Mesodermal cell (in vitro differentiated cells): ENCODE data around the gene AQR.
"Not testable (repeated sequence)": the region's sequence is repeated elsewhere in the genome, so short reads cannot be mapped to it uniquely, and the experiment has no call there.

Experiments
- H3K27ac ChIP-seq: 2 replicates; pipeline ENCODE4 v1.7.0; 2013; ENCODE audit warnings: mild to moderate bottlenecking, low read depth, low read length, moderate library complexity; ENCODE audit not compliant: severe bottlenecking
- H3K36me3 ChIP-seq: 2 replicates; pipeline ENCODE4 v1.7.1; 2013; ENCODE audit warnings: mild to moderate bottlenecking, low read length, moderate library complexity; ENCODE audit not compliant: control insufficient read depth, insufficient read depth
- H3K4me1 ChIP-seq: one replicate; pipeline ENCODE4 v1.7.1; 2013; ENCODE audit warnings: mild to moderate bottlenecking, low read length; ENCODE audit not compliant: insufficient read depth, control insufficient read depth, poor library complexity, severe bottlenecking
- H3K4me3 ChIP-seq: 2 replicates; pipeline ENCODE4 v1.7.0; 2013; ENCODE audit warnings: low read length, control low read depth, mild to moderate bottlenecking; ENCODE audit not compliant: insufficient read depth, poor library complexity, severe bottlenecking; ENCODE audit errors: extremely low read depth
- H3K9me3 ChIP-seq: 2 replicates; pipeline ENCODE4 v1.7.1; 2013; ENCODE audit warnings: mild to moderate bottlenecking, low read length, moderate library complexity; ENCODE audit not compliant: control insufficient read depth
- WGBS, 2 experiments: methylation state at CpG; one replicate each; pipeline ENCODE4 v1.1.5; 2013; ENCODE audit warnings: missing lambda C conversion rate in 2 of 2; ENCODE audit not compliant: insufficient coverage in 2 of 2; 5-methylcytosine and 5-hydroxymethylcytosine counted together

Gene AQR

GRCh38 chr15:34988027-34988902 is 18.7 kb upstream of the AQR start, which contains the start of gene ZNF770:
TSS of gene ZNF770 (minus strand) at chr15:34988287. CDS start at chr15:34983434, 4,853 bp downstream.
- Histone ChIP-seq H3K9me3 (no peaks in the 10 kb centered on the region), H3K27ac (peak within 1 kb of the TSS; percentile 86), H3K4me1 (no peaks in the 10 kb centered on the region), H3K36me3 (peaks cover 29% of the 10 kb centered on the region), H3K4me3 (peak within 1 kb of the TSS; percentile 92)
- WGBS, 2 experiments: 0 to 1% methylated on average over 31 to 37 of the region's 60 CpGs

DNA sequence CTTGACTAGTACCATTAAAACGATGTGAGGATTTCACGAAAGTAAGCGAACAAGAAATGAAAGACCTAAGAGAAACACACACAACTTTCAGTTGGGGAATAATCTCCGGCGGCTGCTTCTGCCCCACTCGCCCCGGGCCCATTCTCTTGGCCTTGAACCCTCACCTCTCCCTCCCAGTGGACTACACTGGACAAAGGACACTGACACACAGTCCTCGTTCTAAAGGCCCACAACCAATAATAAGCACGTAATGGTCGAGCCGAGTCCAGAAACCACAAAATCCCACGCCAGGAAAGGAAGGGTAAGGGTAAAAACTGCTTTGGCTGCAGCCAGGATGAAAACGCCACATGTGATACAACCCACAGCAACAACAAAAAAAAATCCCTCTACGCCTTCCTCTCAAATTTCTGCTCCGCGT is 18.1 kb upstream of the AQR start:
- no peaks in the 10 kb centered on the region for H3K4me1 ChIP-seq
- WGBS, 2 experiments: 0% methylated on average over 6 to 7 of the region's 16 CpGs

DNA sequence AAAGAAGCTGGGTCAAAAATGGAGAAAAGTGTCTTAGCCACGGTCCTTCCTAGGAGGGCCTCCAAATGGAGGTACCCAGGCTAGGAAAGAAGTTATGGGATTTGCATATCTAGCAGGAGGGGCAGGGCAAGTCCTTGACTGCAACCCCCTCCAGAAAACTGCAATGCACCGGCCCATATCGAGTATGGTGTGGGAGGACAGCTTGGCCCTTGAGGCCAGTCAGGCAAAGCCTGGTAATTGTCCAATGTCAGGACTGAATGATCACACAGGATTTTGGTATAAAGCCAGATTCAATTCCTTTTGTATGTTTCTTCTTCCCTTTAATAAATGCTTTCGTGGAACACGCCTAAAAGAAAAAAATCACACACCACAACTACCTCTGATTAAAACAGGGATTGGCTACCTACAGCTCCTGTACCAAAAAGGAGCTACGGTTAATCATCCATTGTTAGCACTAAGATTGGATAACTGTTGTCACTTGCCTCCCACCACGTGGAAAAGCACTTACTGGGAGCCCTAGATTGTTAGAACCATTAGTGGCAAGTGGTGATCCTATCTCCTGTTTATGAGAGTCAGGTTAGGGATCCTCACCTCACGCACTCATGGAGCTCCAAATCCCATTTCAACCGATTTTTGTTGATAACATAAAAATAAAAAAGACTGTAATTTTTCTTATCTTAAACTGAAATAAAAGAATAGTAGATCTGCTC is 17.4 kb upstream of the AQR start:
- Histone ChIP-seq H3K36me3 (peaks cover 42% of the 10 kb centered on the region), H3K4me3 (peak overlapping the region; percentile 92), H3K4me1 (no peaks in the 10 kb centered on the region), H3K9me3 (no peaks in the 10 kb centered on the region), H3K27ac (no peak overlapping the region)
- 8 to 30% methylated on average over 4 to 5 of the region's 9 CpGs for WGBS, 2 experiments

More for the DNA sequence above, 18.1 kb upstream of the AQR start:
- no peaks in the 10 kb centered on the region for H3K9me3 ChIP-seq
- H3K36me3 ChIP-seq: peaks cover 35% of the 10 kb centered on the region
- H3K27ac ChIP-seq: peak overlapping the region; percentile 86
- H3K4me3 ChIP-seq: peak overlapping the region; percentile 92

GRCh38 chr15:34986326-34986725 is 16.8 kb upstream of the AQR start:
- no peaks in the 10 kb centered on the region for H3K9me3 ChIP-seq
- H3K4me1 ChIP-seq: no peaks in the 10 kb centered on the region
- no peak overlapping the region for H3K27ac ChIP-seq
- peaks cover 48% of the 10 kb centered on the region for H3K36me3 ChIP-seq
- peak overlapping the region; percentile 92 for H3K4me3 ChIP-seq
- 100% methylated on average over 1 of the region's 1 CpG for WGBS, 2 experiments

DNA sequence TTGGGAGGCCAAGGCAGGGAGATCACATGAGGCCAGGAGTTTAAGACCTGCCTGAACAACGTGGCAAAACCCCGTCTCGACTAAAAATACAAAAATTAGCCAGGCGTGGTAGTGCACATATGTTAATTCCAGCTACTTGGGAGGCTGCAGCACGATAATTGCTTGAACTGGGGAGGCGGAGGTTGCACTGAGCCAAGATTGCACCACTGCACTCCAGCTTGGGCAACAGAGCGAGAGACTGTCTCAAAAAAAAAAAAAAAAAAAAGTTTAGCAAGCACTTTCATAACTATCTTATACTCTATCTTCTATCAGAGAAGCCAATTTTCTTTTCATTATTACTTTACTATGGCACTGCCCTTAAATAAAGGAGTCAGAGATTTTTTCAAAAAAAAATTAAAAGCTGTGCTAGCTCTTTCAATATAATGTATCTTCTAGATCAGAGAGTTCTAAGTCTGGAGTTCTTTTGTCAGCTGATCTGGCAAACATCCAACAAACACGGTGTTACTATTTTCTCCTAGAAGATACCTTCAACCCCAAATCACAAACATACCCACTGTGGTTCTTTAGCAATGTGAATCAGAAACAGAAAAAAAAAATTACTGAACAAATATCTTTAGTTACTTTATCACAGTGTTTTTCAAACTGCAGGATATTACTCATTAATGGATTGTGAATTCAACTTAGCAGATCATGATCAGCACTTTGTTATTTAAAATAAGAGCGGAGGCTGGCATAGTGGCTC is 15.5 kb upstream of the AQR start:
- H3K9me3 ChIP-seq: no peaks in the 10 kb centered on the region
- peaks cover 54% of the 10 kb centered on the region for H3K36me3 ChIP-seq
- H3K4me3 ChIP-seq: no peak overlapping the region
- 86 to 94% methylated on average over 6 to 7 of the region's 9 CpGs for WGBS, 2 experiments
- H3K4me1 ChIP-seq: no peaks in the 10 kb centered on the region
- no peak overlapping the region for H3K27ac ChIP-seq

- no CpG with 5 or more reads among the region's 2 CpGs for WGBS, 2 experiments
Measured at GRCh38 chr15:34976743-34977142, 7.2 kb upstream of the AQR start.

GRCh38 chr15:34976073-34976472 is 6.5 kb upstream of the AQR start:
- no peaks in the 10 kb centered on the region for H3K9me3 ChIP-seq
- WGBS, 2 experiments: 100% methylated on average over 2 of the region's 2 CpGs; no CpG with 5 or more reads in 1 of the 2 experiments
- no peak overlapping the region for H3K27ac ChIP-seq
- no peaks in the 10 kb centered on the region for H3K4me1 ChIP-seq
- no peak overlapping the region for H3K4me3 ChIP-seq
- peaks cover 15% of the 10 kb centered on the region for H3K36me3 ChIP-seq

More at GRCh38 chr15:34976743-34977142, 7.2 kb upstream of the AQR start:
- Histone ChIP-seq H3K27ac (no peak overlapping the region), H3K4me1 (no peaks in the 10 kb centered on the region), H3K9me3 (no peaks in the 10 kb centered on the region), H3K36me3 (peaks cover 22% of the 10 kb centered on the region), H3K4me3 (no peak overlapping the region)

- Histone ChIP-seq H3K9me3 (no peaks in the 10 kb centered on the region), H3K27ac (no peak overlapping the region), H3K4me1 (no peaks in the 10 kb centered on the region), H3K4me3 (no peak overlapping the region), H3K36me3 (peaks cover 7% of the 10 kb centered on the region)
- 80 to 93% methylated on average over 1 to 2 of the region's 2 CpGs for WGBS, 2 experiments
Measured at GRCh38 chr15:34973512-34973911, 4.0 kb upstream of the AQR start.

DNA sequence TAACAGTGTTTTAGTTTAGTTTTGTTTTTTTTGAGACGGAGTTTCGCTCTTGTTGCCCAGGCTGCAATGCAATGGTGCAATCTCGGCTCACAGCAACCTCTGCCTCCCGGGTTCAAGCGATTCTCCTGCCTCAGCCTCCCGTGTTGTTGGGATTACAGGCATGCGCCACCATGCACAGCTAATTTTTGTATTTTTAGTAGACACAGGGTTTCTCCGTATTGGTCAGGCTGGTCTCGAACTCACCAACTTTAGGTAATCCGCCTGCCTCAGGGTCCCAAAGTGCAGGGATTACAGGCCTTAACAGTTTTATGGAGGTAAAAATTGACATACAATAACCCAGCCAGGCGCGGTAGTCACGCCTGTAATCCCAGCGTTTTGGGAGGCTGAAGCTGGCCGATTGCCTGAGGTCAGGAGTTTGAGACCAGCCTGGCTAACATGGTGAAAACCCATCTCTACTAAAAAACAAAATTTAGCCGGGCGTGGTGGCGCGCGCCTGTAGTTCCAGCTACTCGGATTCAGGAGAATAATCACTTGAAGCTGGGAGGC is 629 bp upstream of the AQR start:
- Histone ChIP-seq H3K4me3 (peak overlapping the region; percentile 91), H3K36me3 (peaks cover 12% of the 10 kb centered on the region)
- not testable (repeated sequence) for H3K9me3 ChIP-seq, H3K4me1 ChIP-seq, H3K27ac ChIP-seq
- 70 to 81% methylated on average over 18 to 20 of the region's 21 CpGs for WGBS, 2 experiments

DNA sequence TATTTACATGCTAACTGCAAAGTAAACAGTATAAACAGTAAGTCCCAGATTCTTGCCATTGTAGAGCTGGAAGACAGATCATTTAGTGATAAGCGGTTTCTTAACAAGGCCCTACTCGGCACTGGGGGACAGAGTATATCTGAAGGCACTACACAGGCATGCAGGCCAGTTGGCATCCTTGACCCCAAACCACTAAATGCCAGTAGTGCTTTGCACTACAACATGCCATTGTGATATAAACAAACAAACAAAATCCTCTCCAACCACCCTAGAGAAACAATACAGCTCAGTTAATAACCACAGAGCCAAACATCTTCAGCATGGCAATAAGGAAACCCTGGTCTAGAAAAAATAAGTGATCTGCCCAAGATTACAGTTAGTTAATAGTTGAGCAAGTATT is 5.3 kb downstream of the AQR start:
- no peaks in the 10 kb centered on the region for H3K9me3 ChIP-seq
- H3K36me3 ChIP-seq: peaks cover 53% of the 10 kb centered on the region
- H3K27ac ChIP-seq: no peak overlapping the region
- no peaks in the 10 kb centered on the region for H3K4me1 ChIP-seq
- WGBS, 2 experiments: 100% methylated on average over 1 of the region's 2 CpGs; no CpG with 5 or more reads in 1 of the 2 experiments
- H3K4me3 ChIP-seq: no peak overlapping the region
